OCI-LY3 (cell line): ENCODE measurements around the gene RHOT1.
"Not testable (repeated sequence)": the region's sequence is repeated elsewhere in the genome, so short reads cannot be mapped to it uniquely, and the experiment has no call there.

Source experiments
- H2AFZ ChIP-seq: fragments of 200-600, 300-600 bp; shearing (Covaris generic); 2 replicates; pipeline ENCODE4 v1.6.0; 2014; ENCODE audit warnings: antibody characterized with exemption, low read depth, low read length
- H3K27ac ChIP-seq: fragments of 200-600, 300-600 bp; sonication (generic); 2 replicates; pipeline ENCODE4 v1.5.1; 2014; ENCODE audit warnings: mild to moderate bottlenecking, low read length, moderate library complexity, mixed read lengths
- H3K27me3 ChIP-seq: fragments of 200-600, 300-600 bp; sonication (generic); 2 replicates; pipeline ENCODE4 v1.6.1; 2014; ENCODE audit warnings: low read depth, low read length, mixed read lengths
- H3K36me3 ChIP-seq: fragments of 200-600, 300-600 bp; sonication (generic); replicated peaks from 2 replicates; pipeline ENCODE3; 2014; ENCODE audit warnings: low read depth, low read length, mixed read lengths
- H3K4me1 ChIP-seq: fragments of 300-600, 200-600 bp; sonication (generic); 2 replicates; pipeline ENCODE4 v1.6.1; 2014; ENCODE audit warnings: low read length, mixed read lengths
- H3K4me2 ChIP-seq: fragments of 200-600, 300-600 bp; sonication (generic); 2 replicates; pipeline ENCODE4 v1.6.1; 2014; ENCODE audit warnings: low read length, mixed read lengths
- H3K4me3 ChIP-seq: fragments of 300-600, 200-600 bp; sonication (generic); 2 replicates; pipeline ENCODE4 v1.5.1; 2014; ENCODE audit warnings: antibody characterized with exemption, mild to moderate bottlenecking, low read length, moderate library complexity
- H3K79me2 ChIP-seq: fragments of 300-600, 200-600 bp; shearing (Covaris generic); 2 replicates; pipeline ENCODE4 v1.6.1; 2014; ENCODE audit warnings: mild to moderate bottlenecking, low read length, mixed read lengths
- H3K9ac ChIP-seq: fragments of 300-600, 200-600 bp; shearing (Covaris generic); 2 replicates; pipeline ENCODE4 v1.6.0; 2014; ENCODE audit warnings: mild to moderate bottlenecking, low read length, moderate library complexity
- H3K9me3 ChIP-seq: fragments of 200-600, 300-600 bp; shearing (Covaris generic); 2 replicates; pipeline ENCODE4 v1.6.1; 2014; ENCODE audit warnings: low read length, mixed read lengths; ENCODE audit not compliant: insufficient read depth
- H4K20me1 ChIP-seq: fragments of 200-600, 300-600 bp; sonication (generic); 2 replicates; pipeline ENCODE4 v1.6.1; 2016; ENCODE audit warnings: low read length, mixed read lengths; ENCODE audit not compliant: insufficient read depth
- EZH2phosphoT487 ChIP-seq: fragments of 200-600 bp; shearing (Covaris generic); IDR thresholded peaks from 2 replicates; pipeline ENCODE4 v1.6.1; 2018; ENCODE audit warnings: antibody characterized with exemption, mixed run types, low read depth
- TF ChIP-seq, protein P1 (sequence below): fragments of 200-600, 300-600 bp; sonication (generic); IDR thresholded peaks from 2 replicates; pipeline ENCODE4 v1.5.1; 2014; ENCODE audit warnings: antibody characterized with exemption, low read length, low read depth

RHOT1 gene

GRCh38 chr17:32142857-32143526 lies 690 bp downstream of the RHOT1 start:
- Histone ChIP-seq H3K36me3 (no peaks in the 10 kb centered on the region), H3K9me3 (no peaks in the 10 kb centered on the region), H3K27ac (peak overlapping the region; percentile 43), H3K27me3 (no peaks in the 10 kb centered on the region), H4K20me1 (no peaks in the 10 kb centered on the region), H2AFZ (peak overlapping the region; percentile 17; the same call in 1 of the 2 replicates), H3K4me1 (peaks cover 16% of the 10 kb centered on the region), H3K4me3 (peak overlapping the region; percentile 89), H3K9ac (peak overlapping the region; percentile 91), H3K4me2 (peak overlapping the region; percentile 63), H3K79me2 (peaks cover 35% of the 10 kb centered on the region)
- no peak for TF ChIP-seq EZH2phosphoT487
- TF ChIP-seq, protein P1, sequence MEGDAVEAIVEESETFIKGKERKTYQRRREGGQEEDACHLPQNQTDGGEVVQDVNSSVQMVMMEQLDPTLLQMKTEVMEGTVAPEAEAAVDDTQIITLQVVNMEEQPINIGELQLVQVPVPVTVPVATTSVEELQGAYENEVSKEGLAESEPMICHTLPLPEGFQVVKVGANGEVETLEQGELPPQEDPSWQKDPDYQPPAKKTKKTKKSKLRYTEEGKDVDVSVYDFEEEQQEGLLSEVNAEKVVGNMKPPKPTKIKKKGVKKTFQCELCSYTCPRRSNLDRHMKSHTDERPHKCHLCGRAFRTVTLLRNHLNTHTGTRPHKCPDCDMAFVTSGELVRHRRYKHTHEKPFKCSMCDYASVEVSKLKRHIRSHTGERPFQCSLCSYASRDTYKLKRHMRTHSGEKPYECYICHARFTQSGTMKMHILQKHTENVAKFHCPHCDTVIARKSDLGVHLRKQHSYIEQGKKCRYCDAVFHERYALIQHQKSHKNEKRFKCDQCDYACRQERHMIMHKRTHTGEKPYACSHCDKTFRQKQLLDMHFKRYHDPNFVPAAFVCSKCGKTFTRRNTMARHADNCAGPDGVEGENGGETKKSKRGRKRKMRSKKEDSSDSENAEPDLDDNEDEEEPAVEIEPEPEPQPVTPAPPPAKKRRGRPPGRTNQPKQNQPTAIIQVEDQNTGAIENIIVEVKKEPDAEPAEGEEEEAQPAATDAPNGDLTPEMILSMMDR: no peak

DNA sequence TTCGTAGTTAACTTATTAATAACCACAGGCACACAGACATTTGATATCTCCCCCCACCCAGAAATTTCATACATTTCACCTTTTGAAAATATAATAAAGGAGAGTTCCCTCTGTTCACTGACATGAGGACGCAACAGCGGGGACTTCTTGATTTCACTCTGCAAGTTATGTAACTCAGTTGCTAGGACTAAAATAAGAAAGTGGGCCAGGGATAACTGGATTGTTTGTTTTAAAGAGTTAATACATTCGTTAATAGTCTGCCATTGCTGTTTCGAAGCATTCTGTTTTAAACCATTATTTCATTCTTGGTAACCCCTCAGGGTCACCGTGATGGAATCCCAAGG lies 1.2 kb downstream of the RHOT1 start:
- H3K9ac ChIP-seq: peak overlapping the region; percentile 91
- H2AFZ ChIP-seq: no peak overlapping the region
- no peaks in the 10 kb centered on the region for H3K36me3 ChIP-seq
- no peak for TF ChIP-seq EZH2phosphoT487
- TF ChIP-seq, protein P1: no peak
- H3K79me2 ChIP-seq: peaks cover 35% of the 10 kb centered on the region
- no peaks in the 10 kb centered on the region for H3K9me3 ChIP-seq
- H3K27ac ChIP-seq: no peak overlapping the region
- H3K4me3 ChIP-seq: peak overlapping the region; percentile 89
- peak overlapping the region; percentile 63 for H3K4me2 ChIP-seq
- no peaks in the 10 kb centered on the region for H3K27me3 ChIP-seq
- no peaks in the 10 kb centered on the region for H4K20me1 ChIP-seq
- H3K4me1 ChIP-seq: peaks cover 16% of the 10 kb centered on the region

DNA sequence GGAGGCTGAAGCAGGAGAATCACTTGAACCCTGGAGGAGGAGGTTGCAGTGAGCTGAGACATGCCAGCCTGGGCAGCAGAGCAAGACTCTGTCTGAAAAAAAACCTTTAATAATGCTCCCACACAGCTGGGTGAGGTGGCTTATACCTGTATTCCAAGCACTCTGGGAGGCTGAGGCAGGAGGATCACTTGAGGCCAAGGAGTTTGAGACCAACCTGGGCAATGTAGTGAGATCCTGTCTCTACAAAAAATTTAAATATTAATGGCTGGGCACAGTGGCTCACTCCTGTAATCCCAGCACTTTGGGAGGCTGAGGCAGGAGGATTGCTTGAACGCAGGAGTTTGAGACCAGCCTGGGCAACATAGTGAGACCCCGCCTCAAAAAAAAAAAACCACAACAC lies 2.1 kb downstream of the RHOT1 start:
- not testable (repeated sequence) for H3K27ac ChIP-seq, H3K9me3 ChIP-seq
- peaks cover 38% of the 10 kb centered on the region for H3K79me2 ChIP-seq

DNA sequence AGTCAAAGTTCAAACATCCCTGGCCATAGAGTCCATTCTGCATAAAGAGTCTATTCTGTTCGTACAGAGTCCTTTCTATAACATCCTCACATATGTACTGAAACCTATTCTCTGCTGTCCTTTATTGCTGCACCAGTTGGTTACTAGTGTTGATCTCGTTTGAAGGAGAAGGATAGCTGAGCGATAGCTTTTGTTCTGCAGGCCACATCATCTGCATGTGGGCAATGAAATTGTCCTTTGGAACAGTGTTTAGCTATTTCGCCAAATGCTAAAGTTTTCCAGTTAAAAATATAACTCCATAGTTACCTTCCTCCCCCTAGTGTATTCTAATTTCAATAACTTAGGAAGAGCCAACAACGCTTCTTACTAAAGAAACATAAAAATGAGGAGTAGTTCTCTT lies 6.0 kb downstream of the RHOT1 start:
- H3K4me2 ChIP-seq: no peak overlapping the region
- H3K79me2 ChIP-seq: peaks cover 51% of the 10 kb centered on the region
- H3K27ac ChIP-seq: no peak overlapping the region

More for the DNA sequence above, 2.1 kb downstream of the RHOT1 start:
- H3K4me1 ChIP-seq: peaks cover 14% of the 10 kb centered on the region
- H2AFZ ChIP-seq, H4K20me1 ChIP-seq, H3K27me3 ChIP-seq, H3K4me3 ChIP-seq, H3K9ac ChIP-seq, H3K36me3 ChIP-seq, H3K4me2 ChIP-seq: not testable (repeated sequence)

More for the DNA sequence above, 6.0 kb downstream of the RHOT1 start:
- Histone ChIP-seq H3K4me1 (peaks cover 4% of the 10 kb centered on the region), H3K36me3 (no peaks in the 10 kb centered on the region), H3K27me3 (no peaks in the 10 kb centered on the region), H3K9me3 (no peaks in the 10 kb centered on the region), H3K9ac (no peak overlapping the region), H3K4me3 (no peak overlapping the region), H4K20me1 (peaks cover 4% of the 10 kb centered on the region; the same call in 1 of the 2 replicates), H2AFZ (no peak overlapping the region)
- no peak for TF ChIP-seq EZH2phosphoT487
- TF ChIP-seq, protein P1: no peak
